DOHH2 (cell line): ENCODE results near the gene COL18A1.
"Not testable (repeated sequence)": the region's sequence is repeated elsewhere in the genome, so short reads cannot be mapped to it uniquely, and the experiment has no call there.

Experiments
- H3F3A ChIP-seq: fragments of 200-600 bp; sonication (generic), shearing (Covaris generic); 2 replicates; pipeline ENCODE4 v1.6.0; 2016; ENCODE audit warnings: antibody characterized with exemption, mild to moderate bottlenecking; ENCODE audit not compliant: control insufficient read depth, insufficient read depth
- H3K27ac ChIP-seq: fragments of 200-600 bp; sonication (generic); 2 replicates; pipeline ENCODE4 v1.5.1; 2014; ENCODE audit warnings: low read depth, mild to moderate bottlenecking, low read length, moderate library complexity
- H3K27me3 ChIP-seq: fragments of 200-600 bp; sonication (generic); 2 replicates; pipeline ENCODE4 v1.6.1; 2014; ENCODE audit warnings: mild to moderate bottlenecking, low read length, mixed read lengths; ENCODE audit not compliant: control insufficient read depth
- H3K36me3 ChIP-seq: fragments of 200-600 bp; sonication (generic); 2 replicates; pipeline ENCODE4 v1.6.1; 2014; ENCODE audit warnings: mild to moderate bottlenecking, low read length, moderate library complexity, mixed read lengths; ENCODE audit not compliant: control insufficient read depth
- H3K4me1 ChIP-seq: fragments of 200-600 bp; sonication (generic); 2 replicates; pipeline ENCODE4 v1.6.1; 2014; ENCODE audit warnings: mild to moderate bottlenecking, low read length, mixed read lengths; ENCODE audit not compliant: control insufficient read depth
- H3K4me2 ChIP-seq: fragments of 200-600 bp; sonication (generic); 2 replicates; pipeline ENCODE4 v1.6.0; 2014; ENCODE audit warnings: mild to moderate bottlenecking, low read length, moderate library complexity
- H3K4me3 ChIP-seq: fragments of 200-600 bp; sonication (generic); 2 replicates; pipeline ENCODE4 v1.5.1; 2014; ENCODE audit warnings: mild to moderate bottlenecking, low read length, mixed read lengths
- H3K79me2 ChIP-seq: fragments of 200-600 bp; sonication (generic); 2 replicates; pipeline ENCODE4 v1.6.1; 2014; ENCODE audit warnings: mild to moderate bottlenecking, low read length, mixed read lengths; ENCODE audit not compliant: control insufficient read depth
- H3K9me2 ChIP-seq: fragments of 200-600 bp; sonication (generic); replicated peaks from 2 replicates; pipeline ENCODE4 v1.6.1; 2014; ENCODE audit warnings: mild to moderate bottlenecking, low read length, mixed read lengths; ENCODE audit not compliant: control insufficient read depth
- H3K9me3 ChIP-seq: fragments of 200-600 bp; sonication (generic); 2 replicates; pipeline ENCODE4 v1.6.1; 2014; ENCODE audit warnings: antibody characterized with exemption, low read length, mixed read lengths; ENCODE audit not compliant: control insufficient read depth, insufficient read depth
- H4K20me1 ChIP-seq: fragments of 200-600 bp; sonication (generic); 2 replicates; pipeline ENCODE4 v1.6.0; 2014; ENCODE audit warnings: low read depth, mild to moderate bottlenecking, antibody characterized with exemption, low read length, moderate library complexity; ENCODE audit not compliant: control insufficient read depth, insufficient read depth
- CTCF ChIP-seq: fragments of 200-600 bp; sonication (generic); IDR thresholded peaks from one replicate; pipeline ENCODE4 v1.5.1; 2014; ENCODE audit warnings: antibody characterized with exemption, mild to moderate bottlenecking, low read depth, low read length; ENCODE audit not compliant: poor library complexity, severe bottlenecking
- EZH2phosphoT487 ChIP-seq: fragments of 200-600 bp; sonication (generic); IDR thresholded peaks from 2 replicates; pipeline ENCODE4 v1.6.1; 2017; ENCODE audit warnings: borderline replicate concordance, mild to moderate bottlenecking, antibody characterized with exemption, low read length, moderate library complexity, mixed read lengths

Gene COL18A1

GRCh38 chr21:45366476-45366875 is 38.5 kb upstream of the COL18A1 start:
- Histone ChIP-seq H3K27me3 (no peaks in the 10 kb centered on the region), H3K4me1 (peaks cover 8% of the 10 kb centered on the region), H3K27ac (no peak overlapping the region), H3K36me3 (no peaks in the 10 kb centered on the region), H3F3A (no peaks in the 10 kb centered on the region), H3K4me3 (no peak overlapping the region), H3K9me3 (no peaks in the 10 kb centered on the region), H3K4me2 (no peak overlapping the region), H3K9me2 (no peaks in the 10 kb centered on the region), H3K79me2 (no peaks in the 10 kb centered on the region), H4K20me1 (no peaks in the 10 kb centered on the region)
- TF ChIP-seq EZH2phosphoT487 (no peak), CTCF (no peak)

- no peak overlapping the region for H3K4me3 ChIP-seq
- H3K27me3 ChIP-seq: no peaks in the 10 kb centered on the region
- peaks cover 8% of the 10 kb centered on the region for H3K4me1 ChIP-seq
- no peaks in the 10 kb centered on the region for H3K79me2 ChIP-seq
- no peaks in the 10 kb centered on the region for H3K36me3 ChIP-seq
- no peak overlapping the region for H3K27ac ChIP-seq
- TF ChIP-seq CTCF (no peak), EZH2phosphoT487 (no peak)
- no peaks in the 10 kb centered on the region for H3K9me3 ChIP-seq
- no peaks in the 10 kb centered on the region for H3F3A ChIP-seq
- no peaks in the 10 kb centered on the region for H3K9me2 ChIP-seq
- H4K20me1 ChIP-seq: no peaks in the 10 kb centered on the region
- H3K4me2 ChIP-seq: no peak overlapping the region
These were observed 38.0 kb upstream of the COL18A1 start for GRCh38 chr21:45366931-45367401.

- Histone ChIP-seq H3F3A (no peaks in the 10 kb centered on the region), H4K20me1 (no peaks in the 10 kb centered on the region), H3K9me3 (no peaks in the 10 kb centered on the region), H3K4me3 (no peak overlapping the region), H3K27ac (no peak overlapping the region), H3K9me2 (no peaks in the 10 kb centered on the region), H3K27me3 (no peaks in the 10 kb centered on the region), H3K4me1 (peaks cover 8% of the 10 kb centered on the region), H3K36me3 (no peaks in the 10 kb centered on the region), H3K79me2 (no peaks in the 10 kb centered on the region), H3K4me2 (no peak overlapping the region)
- TF ChIP-seq EZH2phosphoT487: no peak
- no peak for TF ChIP-seq CTCF
These were observed 37.3 kb upstream of the COL18A1 start for GRCh38 chr21:45367402-45368351.

- not testable (repeated sequence) for H3K4me2 ChIP-seq, H4K20me1 ChIP-seq, H3K4me1 ChIP-seq, H3K79me2 ChIP-seq, H3K27me3 ChIP-seq, H3K36me3 ChIP-seq, H3K9me3 ChIP-seq, H3K4me3 ChIP-seq, H3K27ac ChIP-seq, H3F3A ChIP-seq, H3K9me2 ChIP-seq
These were observed 35.9 kb upstream of the COL18A1 start for GRCh38 chr21:45369018-45369417.
